Lower leg skin (tissue), 3 donors: Measurements from ENCODE around the gene CACNA2D4.

Experiments
- POLR2A ChIP-seq, 2 donors: fragments of 450-650 bp; IDR thresholded peaks; one replicate each; pipeline ENCODE4 v1.6.1; 2016 to 2017; ENCODE audit warnings: antibody characterized with exemption in 2 of 2, mild to moderate bottlenecking in 1 of 2, moderate library complexity in 1 of 2
- TF ChIP-seq, protein P1 (sequence below), 3 donors: fragments of 450-650 bp; IDR thresholded peaks; one replicate each; pipeline ENCODE4 v1.5.1; 2016; ENCODE audit warnings: antibody characterized with exemption in 3 of 3, mild to moderate bottlenecking in 3 of 3, moderate library complexity in 2 of 3

DNA sequence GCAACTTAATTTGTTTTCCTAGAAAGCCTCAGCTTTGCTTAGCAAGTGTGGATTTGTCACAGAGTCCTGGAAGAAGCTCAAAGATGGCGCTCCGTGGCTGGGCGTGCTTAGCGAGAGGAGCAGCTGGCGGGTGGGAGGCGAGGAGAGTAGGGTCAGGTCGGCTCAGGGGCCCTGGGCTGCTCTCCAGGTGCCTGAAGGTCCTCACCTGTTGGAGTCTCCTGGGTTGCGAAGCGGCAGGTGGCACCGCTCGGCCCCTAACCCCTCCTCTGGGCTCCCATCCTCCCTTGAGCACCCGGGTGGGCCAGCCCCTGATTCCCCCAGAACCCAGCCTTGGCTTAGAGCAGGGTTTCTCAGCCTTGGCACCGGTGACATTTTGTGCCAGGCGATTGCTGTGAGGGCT lies 73.0 kb downstream of the CACNA2D4 start:
- TF ChIP-seq, protein P1, sequence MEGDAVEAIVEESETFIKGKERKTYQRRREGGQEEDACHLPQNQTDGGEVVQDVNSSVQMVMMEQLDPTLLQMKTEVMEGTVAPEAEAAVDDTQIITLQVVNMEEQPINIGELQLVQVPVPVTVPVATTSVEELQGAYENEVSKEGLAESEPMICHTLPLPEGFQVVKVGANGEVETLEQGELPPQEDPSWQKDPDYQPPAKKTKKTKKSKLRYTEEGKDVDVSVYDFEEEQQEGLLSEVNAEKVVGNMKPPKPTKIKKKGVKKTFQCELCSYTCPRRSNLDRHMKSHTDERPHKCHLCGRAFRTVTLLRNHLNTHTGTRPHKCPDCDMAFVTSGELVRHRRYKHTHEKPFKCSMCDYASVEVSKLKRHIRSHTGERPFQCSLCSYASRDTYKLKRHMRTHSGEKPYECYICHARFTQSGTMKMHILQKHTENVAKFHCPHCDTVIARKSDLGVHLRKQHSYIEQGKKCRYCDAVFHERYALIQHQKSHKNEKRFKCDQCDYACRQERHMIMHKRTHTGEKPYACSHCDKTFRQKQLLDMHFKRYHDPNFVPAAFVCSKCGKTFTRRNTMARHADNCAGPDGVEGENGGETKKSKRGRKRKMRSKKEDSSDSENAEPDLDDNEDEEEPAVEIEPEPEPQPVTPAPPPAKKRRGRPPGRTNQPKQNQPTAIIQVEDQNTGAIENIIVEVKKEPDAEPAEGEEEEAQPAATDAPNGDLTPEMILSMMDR (IDR thresholded peaks at IDR 0.05) = no peak
- no peak for TF ChIP-seq POLR2A (IDR thresholded peaks at IDR 0.05)
